Measurements from ENCODE around the gene BHLHE23. TPM values are rescaled to one million over a fixed set of nuclear protein-coding genes. Genes with fewer than 3 reads are reported as not detected.

Gene BHLHE23
- total RNA-seq, 1 experiment from 2014 or later: not detected

GRCh38 chr20:63007360-63007645, 539 bp upstream of the BHLHE23 start:
- H3K9me3 Mint-ChIP-seq (ENCODE audit: unreplicated experiment): no peaks in the 10 kb centered on the region
- intact Hi-C loops (cut with micrococcal nuclease): no loop called here
- POLR2A ChIA-PET: no interaction called here
- no peaks in the 10 kb centered on the region for H3K36me3 Mint-ChIP-seq (ENCODE audit: insufficient read depth, unreplicated experiment)
- DNase-seq (ENCODE audit: unreplicated experiment): no peak
- no peak overlapping the region for H3K27ac Mint-ChIP-seq (ENCODE audit: low read depth, unreplicated experiment)
- CTCF ChIA-PET: interaction anchor here (0.6 kb wide), 1 partner anchor 68 kb away, joined by 4 read pairs; no protein-coding TSS in a partner anchor
- H3K27me3 Mint-ChIP-seq (ENCODE audit: insufficient read depth, unreplicated experiment): peaks cover 59% of the 10 kb centered on the region
- TF ChIP-seq CTCF (IDR thresholded peaks at IDR 0.05; ENCODE audit: unreplicated experiment): no peak
- peaks cover 6% of the 10 kb centered on the region for H3K4me1 Mint-ChIP-seq (ENCODE audit: insufficient read depth, unreplicated experiment)
- no peak overlapping the region for H3K4me3 Mint-ChIP-seq (ENCODE audit: unreplicated experiment)
- BruUV-seq (replicated peaks): no TSS peak

- ChIA-PET CTCF (interaction anchor here (0.6 to 1.2 kb wide), 2 partner anchors 34 to 36 kb away, joined by 4 to 5 read pairs; no protein-coding TSS in a partner anchor), POLR2A (no interaction called here)
- BruUV-seq (replicated peaks): no TSS peak
- H3K4me3 Mint-ChIP-seq (ENCODE audit: unreplicated experiment): no peak overlapping the region
- no peaks in the 10 kb centered on the region for H3K36me3 Mint-ChIP-seq (ENCODE audit: insufficient read depth, unreplicated experiment)
- intact Hi-C loops (cut with micrococcal nuclease): no loop called here
- no peak overlapping the region for H3K27ac Mint-ChIP-seq (ENCODE audit: low read depth, unreplicated experiment)
- peaks cover 65% of the 10 kb centered on the region for H3K27me3 Mint-ChIP-seq (ENCODE audit: insufficient read depth, unreplicated experiment)
- peaks cover 6% of the 10 kb centered on the region for H3K4me1 Mint-ChIP-seq (ENCODE audit: insufficient read depth, unreplicated experiment)
- DNase-seq (ENCODE audit: unreplicated experiment): no peak
- no peak for TF ChIP-seq CTCF (IDR thresholded peaks at IDR 0.05; ENCODE audit: unreplicated experiment)
- no peaks in the 10 kb centered on the region for H3K9me3 Mint-ChIP-seq (ENCODE audit: unreplicated experiment)
These were observed 763 bp downstream of the BHLHE23 start for GRCh38 chr20:63005862-63006539.

- Mint-ChIP-seq H3K36me3 (ENCODE audit: insufficient read depth, unreplicated experiment) (no peaks in the 10 kb centered on the region), H3K27ac (ENCODE audit: low read depth, unreplicated experiment) (no peak overlapping the region), H3K9me3 (ENCODE audit: unreplicated experiment) (no peaks in the 10 kb centered on the region), H3K4me3 (ENCODE audit: unreplicated experiment) (no peak overlapping the region), H3K27me3 (ENCODE audit: insufficient read depth, unreplicated experiment) (peaks cover 65% of the 10 kb centered on the region), H3K4me1 (ENCODE audit: insufficient read depth, unreplicated experiment) (peaks cover 3% of the 10 kb centered on the region)
- no peak for TF ChIP-seq CTCF (IDR thresholded peaks at IDR 0.05; ENCODE audit: unreplicated experiment)
- intact Hi-C loops (cut with micrococcal nuclease): no loop called here
- BruUV-seq (replicated peaks): no TSS peak
- POLR2A ChIA-PET: no interaction called here
- no peak for DNase-seq (ENCODE audit: unreplicated experiment)
- CTCF ChIA-PET: interaction anchor here (0.6 to 1.2 kb wide), 3 partner anchors 33 to 35 kb away, joined by 4 to 5 read pairs (median 4); no protein-coding TSS in a partner anchor
These were observed 1.4 kb downstream of the BHLHE23 start for GRCh38 chr20:63005365-63005861.

- POLR2A ChIA-PET: interaction anchor here (1.1 to 1.5 kb wide), 2 partner anchors 10 to 26 kb away, joined by 3 to 4 read pairs; no protein-coding TSS in a partner anchor
- no peak for TF ChIP-seq CTCF (IDR thresholded peaks at IDR 0.05; ENCODE audit: unreplicated experiment)
- no TSS peak for BruUV-seq (replicated peaks)
- Mint-ChIP-seq H3K4me1 (ENCODE audit: insufficient read depth, unreplicated experiment) (no peaks in the 10 kb centered on the region), H3K36me3 (ENCODE audit: insufficient read depth, unreplicated experiment) (no peaks in the 10 kb centered on the region), H3K4me3 (ENCODE audit: unreplicated experiment) (no peak overlapping the region), H3K9me3 (ENCODE audit: unreplicated experiment) (no peaks in the 10 kb centered on the region), H3K27me3 (ENCODE audit: insufficient read depth, unreplicated experiment) (peaks cover 65% of the 10 kb centered on the region), H3K27ac (ENCODE audit: low read depth, unreplicated experiment) (no peak overlapping the region)
- DNase-seq (ENCODE audit: unreplicated experiment): no peak
- CTCF ChIA-PET: interaction anchor here (0.6 to 2.0 kb wide), 4 partner anchors 32 to 52 kb away, joined by 3 to 9 read pairs (median 4); no protein-coding TSS in a partner anchor
- intact Hi-C loops (cut with micrococcal nuclease): no loop called here
These were observed 2.0 kb downstream of the BHLHE23 start for GRCh38 chr20:63004607-63005364.
